ENCODE data around the gene HOXD9.
A peak's percentile ranks its signal among the peaks of the same experiment; 100 is the strongest.

Gene HOXD9

DNA sequence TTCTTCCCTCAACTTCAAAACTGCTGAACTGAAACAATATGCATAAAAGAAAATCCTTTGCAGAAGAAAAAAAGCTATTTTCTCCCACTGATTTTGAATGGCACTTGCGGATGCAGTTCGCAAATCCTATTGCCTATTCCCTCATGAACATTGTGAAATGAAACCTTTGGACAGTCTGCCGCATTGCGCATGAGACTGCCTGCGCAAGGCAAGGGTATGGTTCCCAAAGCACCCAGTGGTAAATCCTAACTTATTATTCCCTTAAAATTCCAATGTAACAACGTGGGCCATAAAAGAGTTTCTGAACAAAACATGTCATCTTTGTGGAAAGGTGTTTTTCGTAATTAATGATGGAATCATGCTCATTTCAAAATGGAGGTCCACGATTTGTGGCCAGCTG is 15.4 kb downstream of the HOXD9 start:
- no peak overlapping the region for H3K4me3 ChIP-seq (ENCODE audit: low read depth, low read length)
- no peak for DNase-seq (ENCODE audit: low read depth)
- TF ChIP-seq, protein P1, sequence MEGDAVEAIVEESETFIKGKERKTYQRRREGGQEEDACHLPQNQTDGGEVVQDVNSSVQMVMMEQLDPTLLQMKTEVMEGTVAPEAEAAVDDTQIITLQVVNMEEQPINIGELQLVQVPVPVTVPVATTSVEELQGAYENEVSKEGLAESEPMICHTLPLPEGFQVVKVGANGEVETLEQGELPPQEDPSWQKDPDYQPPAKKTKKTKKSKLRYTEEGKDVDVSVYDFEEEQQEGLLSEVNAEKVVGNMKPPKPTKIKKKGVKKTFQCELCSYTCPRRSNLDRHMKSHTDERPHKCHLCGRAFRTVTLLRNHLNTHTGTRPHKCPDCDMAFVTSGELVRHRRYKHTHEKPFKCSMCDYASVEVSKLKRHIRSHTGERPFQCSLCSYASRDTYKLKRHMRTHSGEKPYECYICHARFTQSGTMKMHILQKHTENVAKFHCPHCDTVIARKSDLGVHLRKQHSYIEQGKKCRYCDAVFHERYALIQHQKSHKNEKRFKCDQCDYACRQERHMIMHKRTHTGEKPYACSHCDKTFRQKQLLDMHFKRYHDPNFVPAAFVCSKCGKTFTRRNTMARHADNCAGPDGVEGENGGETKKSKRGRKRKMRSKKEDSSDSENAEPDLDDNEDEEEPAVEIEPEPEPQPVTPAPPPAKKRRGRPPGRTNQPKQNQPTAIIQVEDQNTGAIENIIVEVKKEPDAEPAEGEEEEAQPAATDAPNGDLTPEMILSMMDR (IDR thresholded peaks at IDR 0.05; ENCODE audit: insufficient read depth, low read depth, low read length, missing control alignments), result no peak

DNA sequence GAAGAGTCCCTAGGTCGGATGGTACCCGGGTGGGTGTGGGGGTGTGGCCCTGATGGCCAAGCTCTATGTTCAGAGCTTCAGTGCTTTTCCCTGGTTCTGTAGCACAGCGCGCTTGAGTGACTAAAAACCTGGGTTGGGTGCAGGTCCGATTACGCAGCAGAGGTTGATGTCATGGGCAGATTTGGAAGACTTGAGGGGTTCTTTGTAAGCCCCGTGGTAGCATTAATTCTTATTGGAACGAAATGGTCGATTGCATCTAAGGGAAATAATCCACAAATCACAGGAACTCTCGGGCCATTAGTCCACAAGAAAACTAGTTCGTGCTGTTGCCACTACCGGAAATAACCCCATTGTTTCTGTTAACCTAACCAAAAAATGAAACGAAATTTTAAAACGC is 16.0 kb downstream of the HOXD9 start:
- TF ChIP-seq, protein P1 (IDR thresholded peaks at IDR 0.05; ENCODE audit: insufficient read depth, low read depth, low read length, missing control alignments), result no peak
- DNase-seq (ENCODE audit: low read depth), result no peak
- H3K4me3 ChIP-seq (ENCODE audit: low read depth, low read length), result no peak overlapping the region

DNA sequence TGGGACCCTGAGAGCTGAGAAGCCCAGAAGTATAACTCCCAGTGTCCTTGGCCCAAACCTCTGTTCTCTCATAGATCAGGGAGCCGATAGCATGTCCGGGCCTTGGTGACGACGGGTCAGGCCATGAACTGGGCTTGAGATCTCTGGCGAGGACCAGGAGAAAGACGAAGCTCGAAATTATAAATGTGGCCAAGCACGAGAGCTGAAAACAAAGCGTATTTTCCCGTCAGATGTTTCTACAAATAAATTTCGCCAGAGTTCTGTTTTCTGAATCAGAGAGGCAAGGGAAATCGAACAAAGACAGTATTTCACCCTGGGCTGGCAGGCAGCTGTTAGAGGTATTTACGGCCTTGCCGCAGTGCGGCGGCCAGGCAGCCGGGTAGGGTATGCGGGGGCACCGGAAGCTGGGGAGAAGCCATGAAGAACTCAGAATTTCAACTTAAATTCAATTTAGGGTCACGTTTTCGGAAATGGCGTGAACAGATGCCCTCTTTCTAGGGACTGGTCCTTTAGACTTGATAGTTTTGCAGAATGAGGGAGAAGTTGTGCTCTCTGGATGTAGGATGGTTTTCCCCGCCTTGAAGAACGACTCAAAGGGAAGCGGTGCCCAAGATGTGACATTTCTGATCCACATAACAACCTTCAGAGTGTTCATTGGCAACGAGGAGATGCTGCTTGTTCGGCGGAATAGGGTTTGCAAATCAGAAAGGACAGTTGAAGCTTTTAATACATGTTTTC is 16.6 kb downstream of the HOXD9 start:
- H3K4me3 ChIP-seq (ENCODE audit: low read depth, low read length), result no peak overlapping the region
- DNase-seq (ENCODE audit: low read depth), result no peak
- TF ChIP-seq, protein P1 (IDR thresholded peaks at IDR 0.05; ENCODE audit: insufficient read depth, low read depth, low read length, missing control alignments), result no peak

DNA sequence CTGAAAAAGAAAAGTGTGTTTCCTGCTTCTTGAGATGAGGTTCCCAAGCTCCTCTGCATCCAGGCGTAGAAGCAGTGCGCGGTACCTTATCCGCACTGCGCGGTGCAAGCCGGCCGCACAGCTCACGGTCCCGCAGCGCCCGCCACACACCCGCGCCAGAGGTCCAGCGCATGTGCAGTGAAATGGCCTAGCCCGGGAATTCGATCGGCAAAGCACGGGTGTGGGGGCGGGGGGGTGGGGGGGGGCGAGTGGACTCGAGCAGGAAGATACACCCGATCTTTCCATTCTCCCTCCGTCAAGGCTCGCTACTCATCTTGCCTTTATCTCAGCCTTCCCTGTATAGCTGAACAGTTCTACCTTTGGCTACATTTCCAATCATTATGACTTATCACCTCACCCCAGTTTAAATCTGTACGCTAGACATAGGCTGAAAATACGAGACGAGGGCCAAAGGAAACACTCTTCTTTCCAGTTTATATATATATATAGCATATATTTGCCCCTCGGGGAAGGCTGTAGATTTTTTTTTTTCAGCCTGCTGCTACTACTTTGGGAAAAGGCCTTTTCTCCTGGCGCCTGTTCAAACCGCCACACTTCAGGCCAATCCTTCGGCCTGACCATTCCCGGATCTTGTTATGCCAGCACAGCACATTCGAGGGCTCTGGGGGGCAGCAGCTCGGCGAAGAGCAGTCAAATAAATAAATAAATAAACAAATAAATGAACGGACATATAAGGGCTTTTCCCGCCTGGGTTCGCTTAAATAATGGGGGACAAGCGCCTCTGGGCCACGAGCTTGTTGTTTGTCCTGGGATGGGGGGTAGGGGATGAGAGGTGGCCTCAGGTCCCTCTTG is 17.4 kb downstream of the HOXD9 start:
- DNase-seq (ENCODE audit: low read depth), result no peak
- TF ChIP-seq, protein P1 (IDR thresholded peaks at IDR 0.05; ENCODE audit: insufficient read depth, low read depth, low read length, missing control alignments), result no peak
- H3K4me3 ChIP-seq (ENCODE audit: low read depth, low read length), result peak overlapping the region; percentile 52

DNA sequence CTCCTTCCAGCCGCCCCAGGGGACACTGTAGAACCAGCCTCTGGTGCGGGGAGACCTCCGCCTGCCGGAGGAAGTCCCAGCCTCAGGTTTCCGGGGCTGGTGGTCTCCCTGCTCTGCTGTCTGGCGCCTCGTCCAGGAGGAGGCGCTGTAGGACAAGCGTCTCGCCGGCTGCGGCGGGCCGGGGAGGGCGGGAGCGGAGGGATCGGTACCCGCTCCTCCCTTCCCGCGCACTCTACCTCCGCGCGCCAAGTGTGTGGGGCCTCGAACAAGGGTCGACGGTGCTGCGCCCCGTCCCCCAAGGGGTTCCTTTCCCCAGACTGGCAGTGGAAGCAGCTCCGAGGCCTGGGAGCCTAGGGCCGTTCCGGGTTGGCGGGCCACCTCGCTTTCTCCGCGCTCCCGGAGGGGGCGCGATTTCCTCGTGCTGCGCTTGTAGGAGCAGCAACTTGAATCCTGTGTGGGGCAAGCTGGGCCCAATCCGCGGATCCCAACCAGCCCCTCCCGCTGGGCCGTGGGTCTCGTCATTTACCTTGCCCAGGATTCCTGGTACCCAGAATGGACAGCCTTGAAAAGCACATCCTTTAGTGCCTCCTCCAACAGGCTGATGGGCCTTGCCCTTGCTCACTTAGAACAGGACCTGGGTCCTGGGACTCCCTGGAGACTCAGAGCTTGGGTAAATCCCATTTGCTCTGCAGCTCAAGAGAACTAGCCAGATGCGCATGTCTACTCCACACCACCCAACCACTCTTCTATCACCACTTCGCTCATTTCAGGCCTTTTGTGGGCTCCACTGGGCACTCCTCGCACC is 18.2 kb downstream of the HOXD9 start:
- TF ChIP-seq, protein P1 (IDR thresholded peaks at IDR 0.05; ENCODE audit: insufficient read depth, low read depth, low read length, missing control alignments), result peak; percentile 90
- DNase-seq (ENCODE audit: low read depth), result peak; percentile 84
- peak overlapping the region; percentile 52 for H3K4me3 ChIP-seq (ENCODE audit: low read depth, low read length)

DNA sequence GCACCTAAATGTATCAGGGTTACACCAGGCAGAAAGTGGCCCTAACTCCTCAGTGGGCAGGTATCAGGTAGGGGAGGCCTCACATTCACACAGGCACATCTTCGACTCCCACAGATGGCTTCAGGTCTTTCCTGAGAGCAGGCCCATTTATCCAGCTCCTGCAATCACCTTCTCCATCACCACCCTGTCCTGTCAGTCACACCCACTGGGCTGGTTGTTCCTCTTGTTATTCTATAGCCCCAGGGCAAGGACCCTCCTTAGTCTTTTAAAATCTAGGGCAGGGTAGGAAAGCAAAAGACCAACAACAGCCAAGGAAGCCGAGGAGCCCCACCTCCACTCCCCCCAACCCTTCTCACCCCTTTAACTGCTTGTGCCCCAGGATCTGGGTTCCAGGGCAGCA is 19.8 kb downstream of the HOXD9 start:
- TF ChIP-seq, protein P1 (IDR thresholded peaks at IDR 0.05; ENCODE audit: insufficient read depth, low read depth, low read length, missing control alignments), result no peak
- no peak for DNase-seq (ENCODE audit: low read depth)

More for the DNA sequence above, 19.8 kb downstream of the HOXD9 start:
- no peak overlapping the region for H3K4me3 ChIP-seq (ENCODE audit: low read depth, low read length)

Data from GM12865 (cell line).